GM21619 (cell line): ENCODE results near the gene SLC35G3.
"Not testable (repeated sequence)": the region's sequence is repeated elsewhere in the genome, so short reads cannot be mapped to it uniquely, and the experiment has no call there.

ENCODE experiments used
- ATAC-seq: cut with Tn5 transposase; IDR thresholded peaks from one replicate; pipeline ENCODE4 v1.9.1; 2021; ENCODE audit not compliant: unreplicated experiment

Gene SLC35G3

DNA sequence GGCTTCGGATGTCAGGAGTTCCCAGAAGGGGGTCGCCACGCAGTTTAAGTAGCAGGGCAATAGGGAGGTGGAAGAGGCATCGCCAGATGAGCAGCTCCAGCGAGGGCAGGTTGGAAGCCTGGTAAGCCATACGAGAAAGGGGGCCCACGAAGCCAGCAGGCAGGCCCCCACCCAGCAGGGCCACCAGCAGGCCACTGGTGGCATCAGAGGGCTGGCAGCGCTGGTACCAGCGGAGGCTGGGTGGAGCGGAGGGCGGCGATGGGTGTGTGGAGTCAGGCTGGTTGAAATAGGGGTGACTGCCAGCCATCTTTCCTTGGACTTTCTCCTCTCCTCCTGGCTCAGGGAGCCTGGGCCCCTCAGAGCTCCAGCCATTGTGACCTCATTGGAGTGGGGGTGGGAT lies at the start of gene SLC35G3:
SLC35G3 (minus strand) TSS at position 393 of the 400 bp plus-strand sequence; CDS start at position 307, 86 bp downstream.
- not testable (repeated sequence) for ATAC-seq

DNA sequence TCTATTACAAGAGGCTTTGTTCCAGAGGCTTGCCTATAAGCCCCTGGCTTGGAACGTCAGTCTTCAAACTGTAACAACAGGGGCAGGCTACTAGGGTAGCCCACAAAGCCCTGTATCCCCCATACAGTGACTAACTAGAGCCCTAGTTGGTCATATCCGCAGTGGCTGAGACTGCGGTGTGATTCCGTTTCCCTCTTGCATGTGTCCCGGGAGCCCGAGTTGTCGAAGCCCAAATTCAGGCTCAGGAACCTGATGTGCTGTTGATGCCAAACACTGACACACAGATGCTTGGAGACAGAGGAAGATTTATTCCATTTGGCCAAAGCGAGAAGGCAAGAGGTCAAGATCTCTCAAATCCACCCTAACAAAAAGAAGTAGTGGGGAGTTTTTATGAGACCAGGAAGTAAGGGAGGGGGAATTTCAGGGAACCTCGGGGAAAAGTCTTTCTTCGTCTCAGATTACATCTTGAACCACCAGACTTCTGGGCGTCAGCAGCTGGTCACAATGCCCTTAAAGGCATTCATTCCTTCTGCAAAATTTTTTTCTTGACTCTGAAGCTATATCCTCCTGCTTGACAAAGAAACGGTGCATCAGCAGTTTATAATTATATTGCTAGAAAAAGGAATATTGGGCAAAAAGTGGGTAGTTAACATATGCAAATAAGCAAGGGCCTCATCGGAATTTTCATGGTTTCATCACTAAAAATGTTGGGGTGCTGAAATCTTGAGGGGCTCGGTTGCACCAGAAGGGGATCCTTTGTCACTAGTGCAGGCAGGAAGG lies 49.6 kb upstream of the SLC35G3 start:
- no peak for ATAC-seq

DNA sequence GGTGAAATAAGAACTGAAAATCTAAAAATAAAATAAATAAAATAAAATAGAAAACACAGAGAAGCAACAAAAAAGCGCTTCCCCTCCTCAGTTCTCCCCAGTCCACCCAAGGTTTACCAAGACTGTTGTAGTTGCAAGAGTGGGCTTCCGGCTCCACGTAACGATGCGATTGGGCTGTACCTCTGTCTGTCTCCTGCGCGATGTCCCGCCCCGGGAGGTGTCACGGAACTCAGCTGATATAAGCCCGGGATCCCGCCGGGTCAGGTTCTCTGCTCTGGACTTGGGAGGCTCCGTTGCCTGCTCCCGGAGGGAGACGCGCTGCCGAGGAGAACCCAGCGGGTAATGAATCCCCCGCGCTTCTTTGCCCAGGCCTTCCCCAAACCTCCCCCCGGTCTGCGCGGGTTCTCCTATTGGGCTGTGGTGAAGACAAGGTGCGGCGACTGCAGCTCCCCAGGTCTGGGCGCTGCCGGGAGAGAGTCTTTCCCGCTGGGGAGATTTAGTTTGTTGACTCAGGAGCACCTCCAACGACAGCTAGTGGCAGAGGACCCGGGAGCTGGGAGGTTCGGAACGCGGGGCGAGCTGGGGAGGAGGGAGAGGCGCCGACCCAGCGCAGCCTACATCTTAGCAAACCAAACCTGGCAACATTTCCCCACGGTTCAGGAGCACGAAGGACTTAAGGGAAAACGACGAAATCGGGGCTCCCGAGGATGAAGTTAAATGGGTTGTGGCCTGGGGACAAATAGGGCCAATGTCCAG lies 48.8 kb upstream of the SLC35G3 start, which contains the start of gene SLFN5:
SLFN5 (plus strand) TSS at position 268 of the 756 bp plus-strand sequence. CDS start 15,619 bp downstream, outside the sequence.
- ATAC-seq: peak; percentile 61

DNA sequence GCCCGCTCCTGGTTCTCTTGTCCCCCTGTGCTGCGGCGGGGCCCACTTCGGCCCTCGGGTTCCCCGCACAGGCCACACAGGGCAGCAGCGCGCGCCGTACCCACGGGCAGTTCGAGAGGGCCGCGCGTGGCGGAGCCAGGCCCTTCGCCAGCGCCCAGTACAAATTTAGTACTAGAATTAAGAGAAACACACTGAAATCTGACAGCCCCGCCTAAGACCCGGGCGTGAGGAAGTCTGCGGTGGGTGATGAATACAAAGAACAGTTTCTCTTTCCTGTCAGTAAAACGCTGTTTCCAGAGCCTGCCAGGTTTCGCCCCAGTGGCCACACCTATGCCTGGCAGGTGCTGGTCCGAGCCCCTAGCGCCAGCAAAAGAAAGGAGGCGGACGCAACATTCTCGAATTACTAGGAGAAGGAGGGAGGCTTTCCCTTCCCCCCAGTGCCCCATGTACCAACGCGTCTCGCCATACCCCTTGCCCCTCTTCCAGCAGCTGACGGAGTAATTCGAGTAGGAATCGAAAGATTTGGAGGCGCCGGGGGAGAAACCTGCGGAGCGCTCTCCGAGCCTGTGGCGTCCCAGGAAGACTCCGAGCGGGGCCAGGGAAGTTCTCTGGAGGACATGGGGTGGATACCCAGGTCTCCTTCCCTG lies 48.1 kb upstream of the SLC35G3 start:
- peak; percentile 46 for ATAC-seq

DNA sequence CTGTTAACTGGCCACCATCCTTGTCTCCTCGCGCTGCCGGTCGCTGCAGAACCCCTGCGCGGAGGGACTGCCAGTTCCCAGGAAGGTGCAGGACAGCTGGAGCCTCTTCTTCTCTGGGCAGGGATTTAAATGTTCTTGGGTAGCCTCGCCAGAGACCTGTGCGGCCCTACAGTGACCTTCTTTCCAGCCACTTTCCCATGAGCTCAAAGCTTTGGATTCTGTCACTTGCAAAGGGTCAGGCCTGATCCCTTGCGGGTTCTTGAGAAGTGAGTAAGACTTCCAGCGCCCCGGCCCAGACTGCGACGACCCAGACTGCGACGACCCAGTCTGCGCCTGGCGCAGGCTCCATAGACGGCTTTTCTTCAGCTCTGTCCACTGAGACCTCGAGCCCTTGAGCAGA lies 47.3 kb upstream of the SLC35G3 start:
- no peak for ATAC-seq

DNA sequence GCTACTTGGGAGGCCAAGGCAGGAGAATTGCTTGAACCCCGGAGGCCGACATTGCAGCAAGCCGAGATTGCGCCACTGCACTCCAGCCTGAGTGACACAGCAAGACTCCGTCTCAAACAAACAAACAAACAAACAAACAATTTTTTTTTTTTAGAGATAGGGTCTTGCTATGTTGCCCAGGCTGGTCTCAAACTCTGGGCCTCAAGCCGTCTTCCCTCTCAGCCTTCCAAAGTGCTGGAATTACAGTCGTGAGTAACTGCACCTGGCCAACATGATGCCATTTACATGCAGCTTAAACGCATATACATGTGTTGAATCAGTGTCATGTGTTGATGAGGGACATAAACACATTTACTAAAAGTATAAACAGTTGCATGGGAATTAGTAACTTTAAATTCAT lies 46.7 kb upstream of the SLC35G3 start:
- no peak for ATAC-seq

DNA sequence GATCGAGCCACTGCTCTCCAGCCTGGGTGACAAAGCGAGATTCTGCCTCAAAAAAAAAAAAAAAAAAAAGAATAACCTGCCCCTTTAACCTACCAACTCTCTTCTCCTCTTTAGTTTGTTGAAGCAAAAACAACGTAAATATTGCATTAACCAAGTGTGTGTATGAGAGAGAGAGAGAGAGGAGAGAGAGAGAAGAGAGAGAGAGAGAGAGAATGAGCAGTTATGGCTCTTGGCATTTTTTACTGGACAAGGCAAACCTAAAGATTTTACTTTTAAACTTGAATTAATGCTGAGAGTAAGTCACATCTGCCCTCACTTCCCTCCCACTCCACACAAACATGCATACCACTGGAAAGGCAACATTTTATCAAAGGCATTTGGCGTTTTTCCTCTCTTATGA lies 45.6 kb upstream of the SLC35G3 start:
- ATAC-seq: no peak

DNA sequence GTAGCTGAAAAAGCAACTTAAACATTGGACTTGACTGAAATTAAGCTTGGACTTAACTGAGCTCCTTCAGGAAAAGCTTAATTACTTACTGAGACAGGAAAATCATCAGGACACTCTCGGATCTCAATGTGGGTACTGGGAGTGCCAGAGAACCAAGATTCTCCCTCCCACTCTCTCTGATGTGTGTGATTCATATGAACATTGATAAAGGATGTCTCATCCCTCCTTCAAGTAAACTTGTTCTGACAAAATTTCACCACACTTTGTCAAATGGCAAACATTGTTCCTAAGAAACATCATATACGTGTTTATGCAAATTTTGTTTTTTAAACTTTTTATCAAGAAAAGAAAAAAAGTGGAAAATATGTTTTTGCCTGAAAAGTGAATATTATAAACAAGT lies 44.6 kb upstream of the SLC35G3 start:
- ATAC-seq: no peak

DNA sequence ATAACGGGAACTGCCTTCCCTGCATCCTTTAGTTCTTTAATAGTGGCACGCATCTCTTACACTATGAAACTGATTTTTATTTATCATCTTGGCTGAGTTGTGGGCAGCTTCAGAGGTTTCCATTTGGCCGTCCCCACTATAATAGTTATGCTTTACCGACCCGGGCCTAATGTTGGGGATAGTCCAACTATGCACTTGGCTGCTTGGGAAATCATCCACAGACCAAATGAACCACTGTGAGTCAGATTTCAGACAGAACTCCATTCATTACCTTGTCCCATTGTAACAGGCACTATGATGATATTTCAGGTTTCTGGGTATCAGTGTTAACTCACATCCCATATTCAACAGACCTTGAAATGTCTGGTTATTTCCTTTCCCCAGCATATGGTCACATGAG lies 42.6 kb upstream of the SLC35G3 start:
- ATAC-seq: no peak

DNA sequence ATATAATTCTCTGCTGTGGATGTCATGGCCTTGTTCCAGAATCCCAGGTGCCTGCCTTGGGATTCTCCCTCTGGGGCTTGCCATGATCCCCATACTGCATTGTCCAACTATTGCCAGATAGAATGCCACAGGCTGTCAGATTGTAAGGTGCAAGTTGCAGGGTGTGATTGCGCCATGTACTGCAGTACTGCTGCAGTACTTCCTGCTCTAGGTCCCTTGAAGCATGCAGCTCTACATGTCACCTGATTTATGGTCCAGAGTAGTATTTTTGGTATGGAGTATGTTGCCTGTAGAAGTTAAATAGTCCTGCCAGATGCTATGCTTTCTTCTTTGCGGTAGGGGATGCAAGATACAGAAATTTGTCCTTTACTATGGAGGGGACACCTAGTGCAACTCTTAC lies 41.7 kb upstream of the SLC35G3 start:
- no peak for ATAC-seq

DNA sequence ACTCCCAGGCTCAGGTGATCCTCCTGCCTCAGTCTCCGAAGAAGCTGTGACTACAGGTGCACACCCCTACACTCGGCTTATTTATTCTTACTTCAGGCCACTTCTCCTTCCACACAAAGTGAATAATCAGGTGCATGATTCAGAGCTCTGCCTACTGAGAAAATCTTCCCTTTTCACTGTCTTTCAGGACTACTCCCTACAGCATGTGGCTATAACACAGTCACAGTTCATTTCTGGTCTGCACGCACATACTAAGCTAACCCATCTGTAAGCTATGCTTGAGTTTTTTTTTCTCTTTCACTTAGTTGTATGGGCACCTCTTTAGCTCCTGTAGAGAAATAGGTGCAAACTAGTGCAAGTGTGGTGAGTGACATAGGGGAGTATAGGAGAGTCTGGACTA lies 41.1 kb upstream of the SLC35G3 start:
- no peak for ATAC-seq

DNA sequence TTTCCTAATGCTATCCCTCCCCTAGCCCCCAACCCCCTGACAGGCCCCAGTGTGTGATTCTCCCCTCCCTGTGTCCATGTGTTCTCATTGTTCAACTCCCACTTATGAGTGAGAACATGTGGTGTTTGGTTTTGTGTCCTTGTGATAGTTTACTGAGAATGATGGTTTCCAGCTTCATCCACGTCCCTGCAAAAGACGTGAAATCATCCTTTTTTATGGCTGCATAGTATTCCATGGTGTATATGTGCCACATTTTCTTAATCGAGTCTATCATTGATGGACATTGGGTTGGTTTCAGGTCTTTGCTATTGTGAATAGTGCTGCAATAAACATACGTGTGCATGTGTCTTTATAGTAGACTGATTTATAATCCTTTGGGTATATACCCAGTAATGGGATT lies 40.1 kb upstream of the SLC35G3 start:
- not testable (repeated sequence) for ATAC-seq

DNA sequence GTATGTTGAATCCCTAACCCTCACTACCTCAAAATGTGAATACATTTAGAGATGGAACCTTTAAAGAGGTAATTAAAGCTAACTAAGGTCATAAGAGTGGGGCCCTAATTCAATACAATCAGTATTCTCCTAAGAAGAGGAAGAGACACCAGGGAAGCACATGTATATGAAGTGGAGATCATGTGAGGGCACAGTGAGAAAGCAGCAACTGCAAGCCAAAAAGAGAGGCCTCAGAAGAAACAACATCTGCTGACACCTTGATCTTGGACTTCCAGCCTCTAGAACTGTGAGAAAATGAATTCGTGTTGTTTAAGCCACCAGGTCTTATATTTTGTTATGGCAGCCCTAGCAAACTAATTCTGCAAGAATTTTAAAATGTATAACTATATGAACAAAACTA lies 35.4 kb upstream of the SLC35G3 start:
- no peak for ATAC-seq

DNA sequence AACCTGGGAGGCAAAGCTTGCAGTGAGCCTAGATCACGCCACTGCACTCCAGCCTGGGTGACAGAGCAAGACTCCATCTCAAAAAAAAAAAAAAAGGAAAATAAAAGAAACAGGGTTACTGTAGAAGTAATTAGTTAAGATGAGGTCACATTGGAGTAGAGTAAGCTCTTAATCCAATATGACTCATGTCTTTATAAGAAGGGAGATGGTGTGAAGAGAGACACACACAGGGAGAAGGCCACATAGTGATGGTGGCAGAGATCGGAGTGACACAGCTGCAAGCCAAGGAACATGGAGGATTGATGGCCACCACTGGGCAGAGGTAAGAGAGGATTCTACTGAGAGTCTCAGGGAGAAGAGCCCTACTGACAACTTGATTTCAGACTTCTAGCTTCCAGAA lies 33.4 kb upstream of the SLC35G3 start:
- no peak for ATAC-seq

DNA sequence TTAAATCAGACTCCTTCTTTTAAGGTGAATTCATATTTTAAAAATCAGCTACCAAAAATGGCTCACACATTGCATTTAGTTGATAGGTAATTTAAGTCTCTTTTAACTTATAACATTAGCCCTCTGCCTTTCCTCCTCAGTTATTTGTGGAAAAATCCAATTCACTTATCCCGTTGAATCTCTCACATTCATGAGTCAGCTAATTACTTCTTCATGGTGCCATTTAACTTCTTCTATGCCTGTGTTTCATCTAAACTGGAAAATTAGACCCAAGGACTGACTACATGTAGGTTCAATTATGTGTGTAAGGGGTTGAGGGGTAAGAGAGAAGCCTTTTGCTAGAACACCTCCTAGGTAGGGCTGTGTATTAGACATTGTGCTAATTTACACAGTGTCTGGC lies 30.2 kb upstream of the SLC35G3 start:
- ATAC-seq: no peak

DNA sequence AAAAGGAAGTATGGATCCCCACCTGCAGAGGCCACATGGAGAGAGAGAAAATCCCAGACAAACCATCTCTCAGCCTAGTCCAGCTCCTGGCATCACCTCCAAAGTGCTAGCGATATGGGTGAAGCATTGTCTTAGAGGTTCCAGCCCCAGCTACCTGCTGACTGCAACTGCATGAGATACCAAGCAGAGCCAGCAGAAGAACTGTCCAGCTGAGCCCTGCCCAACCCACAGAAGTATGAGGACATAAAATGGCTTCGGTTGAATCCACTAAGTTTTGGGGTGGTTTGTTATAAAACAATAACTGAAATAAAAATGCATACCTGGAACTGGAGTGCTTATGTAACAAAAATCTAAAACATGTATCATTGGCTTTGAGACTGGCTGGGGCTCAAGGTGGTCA lies 28.3 kb upstream of the SLC35G3 start:
- ATAC-seq: no peak

DNA sequence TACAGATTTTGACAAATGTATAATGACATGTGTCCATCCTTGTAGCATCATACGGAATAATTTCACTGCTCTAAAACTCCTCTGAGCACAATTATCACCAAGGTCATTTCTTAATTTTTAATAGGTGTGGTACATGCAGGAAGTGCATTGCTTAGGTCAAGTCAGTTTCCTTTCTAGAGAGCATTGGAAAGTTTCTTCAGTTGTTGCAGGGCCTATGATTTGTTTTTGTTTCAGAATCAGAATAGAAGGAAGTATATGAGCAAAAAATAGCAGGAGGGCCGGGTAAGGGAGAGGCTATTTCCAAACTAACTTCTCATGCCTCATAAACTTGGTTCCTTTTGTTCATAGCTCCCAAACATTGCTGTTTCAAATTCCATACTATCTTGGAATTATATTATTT lies 24.7 kb upstream of the SLC35G3 start:
- ATAC-seq: no peak

DNA sequence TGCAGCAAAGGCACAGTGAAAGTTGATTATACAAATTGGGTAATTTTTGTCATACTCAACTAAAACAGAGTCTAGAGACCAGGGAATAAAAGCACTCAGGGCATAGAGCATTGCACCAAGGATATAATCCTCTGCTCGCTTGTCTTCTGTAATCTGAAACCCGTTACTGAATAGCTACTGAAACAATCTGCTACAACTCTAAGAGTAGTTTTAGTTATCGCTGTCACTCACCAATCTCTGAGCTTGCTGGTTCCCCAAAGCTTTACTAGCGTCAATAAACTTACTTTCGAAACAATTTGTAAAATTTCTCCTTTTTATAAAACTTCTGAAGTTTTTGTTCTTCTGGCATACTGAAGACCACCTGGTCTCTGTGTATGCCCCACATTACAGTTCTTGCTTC lies 22.9 kb upstream of the SLC35G3 start:
- no peak for ATAC-seq

DNA sequence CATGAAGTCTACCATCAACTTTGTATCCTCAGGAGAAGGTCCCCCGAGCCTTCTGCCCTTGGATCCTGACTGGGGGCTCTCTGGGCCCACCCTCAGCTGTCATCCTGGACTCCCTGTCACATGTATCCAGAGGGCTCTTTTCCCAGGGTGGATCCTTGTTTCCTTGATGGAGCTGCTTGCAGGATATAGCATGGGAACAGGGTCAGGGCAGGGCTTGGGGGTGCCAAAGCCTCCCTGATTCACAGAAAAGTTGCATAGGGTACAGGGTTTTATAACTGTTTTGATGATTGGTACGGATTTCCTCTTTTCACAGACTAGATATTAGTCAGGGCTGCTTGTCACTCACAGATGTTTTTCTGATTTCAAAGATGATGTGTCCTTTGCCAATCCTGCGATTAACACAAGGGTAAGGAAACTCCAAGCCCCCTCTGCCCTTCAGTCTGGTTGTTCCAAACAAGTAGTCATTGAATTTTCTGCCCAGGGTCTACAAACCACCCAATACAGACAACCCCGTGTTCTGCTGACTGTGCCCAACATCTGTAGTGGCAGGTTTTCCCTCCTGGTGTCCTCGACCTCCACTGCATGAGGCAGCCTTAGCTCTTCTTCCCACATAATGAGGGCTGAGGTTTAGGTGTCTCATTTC lies 20.6 kb upstream of the SLC35G3 start:
- no peak for ATAC-seq

DNA sequence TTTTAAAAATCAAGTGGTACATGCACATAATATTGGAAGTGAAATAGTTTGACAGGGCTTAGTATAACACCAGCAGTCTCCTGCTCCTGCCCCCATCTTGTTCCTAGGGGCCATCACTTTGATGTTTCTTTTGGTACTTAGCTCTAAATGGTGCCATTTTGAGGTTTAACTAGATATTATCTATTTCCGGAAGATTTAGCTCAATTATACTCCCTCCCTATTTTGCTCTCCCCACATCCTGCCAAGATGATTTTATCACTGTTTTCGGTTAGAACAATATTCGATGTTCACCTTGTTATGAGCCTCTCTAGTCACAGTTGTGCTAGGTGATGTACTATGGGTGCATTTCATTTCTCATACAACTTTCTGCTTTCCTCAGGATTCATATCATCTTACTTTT lies 20.0 kb upstream of the SLC35G3 start:
- ATAC-seq: no peak

DNA sequence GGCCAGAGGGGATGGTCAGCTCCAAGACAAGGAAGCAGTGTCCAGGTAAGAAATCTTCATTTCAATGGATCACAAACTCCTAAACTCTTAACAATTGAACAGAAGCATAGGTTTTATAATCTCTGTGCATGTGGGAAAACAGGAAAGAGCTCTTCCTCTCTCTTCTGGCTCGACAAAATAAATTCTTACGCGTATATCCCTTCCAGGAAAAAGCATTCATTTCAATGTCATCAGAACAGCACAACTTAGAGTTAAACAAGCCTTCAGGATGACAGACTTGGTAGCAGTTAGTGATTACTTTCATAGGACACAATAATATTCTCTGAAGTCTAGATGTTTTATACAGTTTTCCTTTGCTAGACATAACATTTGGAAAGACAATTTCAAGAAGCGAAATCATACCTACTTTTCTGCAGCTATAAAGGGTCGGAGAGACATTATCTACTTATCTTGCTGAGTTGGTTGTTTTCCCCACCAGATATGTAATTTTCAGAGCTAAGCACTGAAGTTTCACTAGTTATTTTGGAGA lies 19.3 kb upstream of the SLC35G3 start:
- no peak for ATAC-seq
